Activated CD8-positive, alpha-beta memory T cell treated with anti-CD3 and anti-CD28 coated beads, Interleukin-2, amount 50 U/mL, for 1 hour (primary cell): ENCODE data around the gene GPATCH2.
"Not testable (repeated sequence)": the region's sequence is repeated elsewhere in the genome, so short reads cannot be mapped to it uniquely, and the experiment has no call there.

Experiments used
- DNase-seq: peaks from one replicate; pipeline ENCODE4 v3.0.0-alpha.2; 2020; ENCODE audit errors: extremely low read depth

GPATCH2 gene

DNA sequence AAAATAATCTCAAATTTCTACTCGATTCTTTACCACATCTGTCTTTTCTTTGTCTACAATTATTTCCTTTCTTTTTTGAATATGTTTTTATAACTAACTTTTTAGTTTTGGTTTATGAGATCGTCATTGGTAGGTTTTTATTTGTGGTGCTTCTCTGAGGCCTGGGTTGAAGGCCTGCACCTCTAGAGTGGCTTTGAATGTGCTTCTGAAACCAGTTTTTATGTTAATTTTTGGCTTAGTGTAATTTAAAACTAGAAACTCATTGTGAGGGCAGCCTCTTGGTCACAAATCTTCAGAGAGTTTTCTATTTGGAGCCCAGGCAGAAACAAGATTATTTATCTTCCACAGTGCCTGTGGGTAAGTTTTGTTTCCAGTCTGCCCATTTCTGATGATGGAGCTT lies 187.0 kb downstream of the GPATCH2 start:
- no peak for DNase-seq

DNA sequence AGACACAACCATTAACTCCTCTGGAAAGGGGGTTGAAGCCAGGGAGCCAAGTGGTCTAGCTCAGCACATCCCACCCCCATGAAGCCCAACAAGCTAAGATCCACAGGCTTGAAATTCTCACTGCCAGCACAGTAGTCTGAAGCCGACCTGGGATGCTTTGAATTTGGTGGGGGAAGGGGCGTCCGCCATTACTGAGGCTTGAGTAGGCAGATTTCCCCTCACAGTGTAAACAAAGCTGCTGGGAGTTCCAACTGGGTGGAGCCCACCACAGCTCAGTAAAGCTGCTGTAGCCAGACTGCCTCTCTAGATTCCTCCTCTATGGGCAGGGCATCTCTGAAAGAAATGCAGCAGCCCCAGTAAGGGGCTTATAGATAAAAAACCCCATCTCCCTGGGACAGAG lies 193.5 kb downstream of the GPATCH2 start:
- DNase-seq: no peak

DNA sequence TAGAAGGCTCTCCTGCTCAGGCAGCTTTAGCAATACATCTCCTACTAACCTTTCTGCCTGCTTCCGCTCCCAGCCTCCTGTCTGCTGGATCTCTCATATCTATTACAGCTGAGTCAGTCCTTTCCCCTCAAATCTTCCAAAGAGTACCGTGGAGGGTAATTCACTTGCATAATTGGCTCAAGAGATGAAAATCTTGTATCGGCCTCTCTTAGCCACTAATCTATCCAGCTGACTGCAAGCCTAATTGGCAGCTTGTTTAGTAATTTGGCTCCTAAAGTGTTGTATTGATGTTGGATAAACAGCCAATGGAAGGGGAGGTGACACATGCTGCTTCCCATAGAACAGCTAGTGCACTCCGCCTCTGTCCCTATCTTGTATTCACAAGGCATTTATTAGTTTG lies 195.7 kb downstream of the GPATCH2 start:
- no peak for DNase-seq

DNA sequence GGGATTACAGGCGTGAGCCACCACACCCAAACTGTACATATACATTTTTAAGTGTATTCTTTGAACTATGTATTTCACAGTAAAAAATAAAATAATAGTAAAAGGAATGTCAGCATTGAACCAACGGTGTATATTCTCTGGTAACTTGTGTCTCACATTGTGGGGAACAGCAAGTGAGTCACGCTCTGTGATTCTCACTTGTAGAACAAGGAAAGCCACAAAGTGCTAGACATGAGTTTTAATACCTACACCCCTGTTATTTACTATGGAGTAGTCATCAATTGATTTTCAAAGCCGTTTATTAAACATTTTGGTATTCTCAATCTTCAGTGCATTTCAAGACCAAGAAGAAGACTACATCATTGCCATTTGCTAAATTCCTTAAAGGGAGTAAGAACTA lies 197.2 kb downstream of the GPATCH2 start:
- DNase-seq: no peak

DNA sequence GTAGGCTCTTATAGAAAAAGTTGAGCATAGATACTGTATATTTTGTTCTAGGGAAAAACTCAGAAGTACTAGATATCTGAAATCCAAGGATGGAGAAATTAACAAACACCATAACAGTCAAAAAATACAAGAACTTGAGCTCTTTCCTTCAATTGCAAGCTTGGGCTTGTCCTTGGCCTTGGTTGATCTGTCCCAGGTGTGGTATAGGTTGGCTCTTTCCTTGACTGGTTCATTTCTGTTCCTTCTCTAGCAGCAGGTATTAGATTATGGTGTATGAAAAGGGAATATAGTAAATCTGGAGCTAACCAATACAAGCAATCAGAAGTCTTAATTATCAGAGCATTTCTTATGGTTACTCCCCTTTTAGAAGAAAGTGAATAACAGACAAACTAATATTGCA lies 198.6 kb downstream of the GPATCH2 start:
- DNase-seq: no peak

DNA sequence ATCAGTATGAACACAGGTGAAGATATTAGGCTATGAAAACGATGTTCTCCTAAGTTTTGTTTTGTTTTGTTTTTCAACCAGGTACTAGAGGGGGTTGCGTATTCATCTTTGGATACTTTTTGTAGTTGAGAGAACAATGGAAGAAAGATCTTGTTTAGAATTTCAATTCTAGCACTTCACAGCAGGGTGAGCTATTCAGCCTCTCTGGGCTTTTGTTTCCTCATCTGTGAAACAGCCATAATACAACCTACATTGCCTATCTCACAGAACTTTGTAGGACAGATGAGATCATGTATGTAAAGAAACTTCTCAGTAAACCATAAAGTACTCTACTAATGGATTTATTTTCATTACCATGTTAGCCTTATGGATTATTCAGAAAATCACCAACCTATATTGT lies 199.5 kb downstream of the GPATCH2 start:
- DNase-seq: no peak

DNA sequence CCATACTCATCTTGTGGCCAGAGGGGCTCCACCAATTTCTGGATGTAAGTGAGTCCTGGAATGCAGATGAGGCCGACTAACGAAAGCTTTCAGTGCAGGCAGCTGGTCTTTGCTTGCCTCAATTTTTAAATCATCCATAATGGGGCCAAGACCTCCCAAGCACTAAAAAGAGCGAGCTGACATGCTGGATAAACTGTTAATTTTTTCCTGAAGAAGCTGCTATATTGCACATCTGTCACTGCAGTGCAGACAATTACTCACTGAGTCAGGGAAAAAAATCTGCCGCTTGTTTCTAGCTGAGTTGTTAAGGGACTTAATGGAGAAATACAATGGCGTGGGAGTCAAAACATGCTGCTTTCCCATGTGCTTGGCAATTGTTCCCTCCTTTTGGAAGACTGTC lies 205.5 kb downstream of the GPATCH2 start:
- no peak for DNase-seq

DNA sequence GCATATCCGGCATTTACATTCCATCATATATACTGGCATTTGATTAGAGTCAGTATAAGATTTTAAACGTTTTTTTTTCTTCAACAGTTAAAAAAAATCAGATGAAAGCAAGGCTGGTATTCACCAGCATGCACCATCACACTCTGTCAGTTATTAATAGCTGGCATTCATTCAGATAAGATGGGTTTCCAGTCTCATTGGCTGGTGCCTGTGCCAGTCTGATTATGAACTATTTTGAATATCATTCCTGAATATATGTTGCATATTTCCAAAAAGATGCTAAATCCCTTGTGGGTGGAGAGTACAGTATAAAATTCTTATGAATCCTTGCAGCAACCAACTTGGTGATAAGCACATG lies 211.7 kb downstream of the GPATCH2 start:
- no peak for DNase-seq

DNA sequence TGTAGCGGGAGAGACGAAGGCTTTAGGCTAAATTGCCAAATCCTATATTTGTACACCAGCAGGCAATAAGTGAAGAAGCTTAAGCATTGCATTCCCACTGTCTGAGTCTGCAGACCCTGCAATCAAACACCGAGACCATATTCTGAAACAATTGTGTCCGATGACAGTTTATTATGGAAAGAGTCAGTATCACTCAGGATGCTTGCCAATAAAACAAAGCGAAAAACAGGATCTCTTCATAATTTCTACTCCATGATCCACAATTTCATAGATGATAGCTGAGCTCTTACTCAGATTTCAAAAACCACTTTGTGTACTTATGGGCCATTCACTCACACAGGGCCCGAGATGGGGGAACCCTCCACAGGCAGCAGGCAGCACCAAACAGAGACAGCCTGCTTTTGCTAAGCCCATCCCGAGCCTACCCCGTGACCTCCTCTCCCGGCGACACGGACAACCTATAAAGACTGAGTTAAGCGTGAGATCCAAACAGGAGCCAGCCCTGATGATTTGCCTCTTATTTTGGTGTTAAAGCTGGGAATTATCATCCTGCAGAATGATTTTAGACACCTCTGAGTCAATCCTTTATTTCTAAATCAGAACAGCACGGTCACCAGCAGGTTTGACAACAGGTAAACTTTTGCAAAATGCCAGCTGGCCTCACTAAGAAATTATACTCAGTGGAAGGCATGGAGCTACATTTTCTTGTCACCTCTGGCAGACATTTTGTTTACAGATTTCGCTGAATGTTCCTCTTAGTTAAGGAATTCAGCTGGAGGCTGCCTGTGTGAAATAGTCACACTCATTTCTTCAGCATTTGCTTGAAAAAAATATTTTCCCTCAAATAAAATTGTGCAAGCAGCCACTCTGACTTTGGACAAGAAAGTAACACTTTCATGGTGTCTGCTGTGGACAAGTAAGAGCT lies 212.4 kb downstream of the GPATCH2 start:
- no peak for DNase-seq

DNA sequence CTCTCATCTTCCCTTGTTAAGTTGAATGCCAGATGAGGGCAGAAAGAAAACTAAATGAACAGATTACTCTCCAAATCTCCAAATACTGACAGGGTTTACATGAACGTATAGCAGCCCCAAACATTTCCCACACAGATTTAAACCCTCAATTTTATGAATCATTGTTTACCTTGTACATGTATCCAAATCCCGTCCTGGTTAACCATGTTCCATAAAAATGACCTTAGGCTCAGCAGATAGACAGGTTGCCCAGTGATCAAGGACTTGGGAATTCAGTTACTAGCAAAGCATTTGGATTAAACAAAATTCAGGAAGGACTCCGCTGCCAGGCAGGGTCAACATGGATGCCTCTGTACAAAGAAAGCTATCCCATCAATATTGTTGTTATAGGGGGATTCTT lies 213.5 kb downstream of the GPATCH2 start:
- no peak for DNase-seq

DNA sequence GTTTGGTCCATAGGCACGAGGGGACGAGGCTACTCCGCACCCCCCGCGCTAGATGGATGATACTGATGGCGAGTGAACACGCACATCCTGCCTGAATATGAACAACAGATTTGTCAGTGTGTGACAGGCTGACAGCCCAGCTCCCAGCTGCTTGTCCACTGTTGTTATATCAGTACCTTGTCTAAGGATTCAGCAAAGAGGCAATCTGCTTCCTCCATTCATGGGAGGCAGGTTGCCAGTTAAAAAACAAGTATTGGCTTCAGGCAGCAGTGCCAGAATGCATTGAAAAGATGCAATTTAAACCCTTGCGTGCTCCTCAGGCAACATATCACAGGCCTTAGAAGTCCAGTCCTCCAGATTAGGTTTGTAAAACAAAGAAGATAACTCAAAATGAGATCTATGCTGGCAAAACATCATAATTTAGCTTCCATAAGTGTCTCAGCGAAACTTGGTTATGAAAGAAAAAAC lies 223.3 kb downstream of the GPATCH2 start:
- DNase-seq: no peak

DNA sequence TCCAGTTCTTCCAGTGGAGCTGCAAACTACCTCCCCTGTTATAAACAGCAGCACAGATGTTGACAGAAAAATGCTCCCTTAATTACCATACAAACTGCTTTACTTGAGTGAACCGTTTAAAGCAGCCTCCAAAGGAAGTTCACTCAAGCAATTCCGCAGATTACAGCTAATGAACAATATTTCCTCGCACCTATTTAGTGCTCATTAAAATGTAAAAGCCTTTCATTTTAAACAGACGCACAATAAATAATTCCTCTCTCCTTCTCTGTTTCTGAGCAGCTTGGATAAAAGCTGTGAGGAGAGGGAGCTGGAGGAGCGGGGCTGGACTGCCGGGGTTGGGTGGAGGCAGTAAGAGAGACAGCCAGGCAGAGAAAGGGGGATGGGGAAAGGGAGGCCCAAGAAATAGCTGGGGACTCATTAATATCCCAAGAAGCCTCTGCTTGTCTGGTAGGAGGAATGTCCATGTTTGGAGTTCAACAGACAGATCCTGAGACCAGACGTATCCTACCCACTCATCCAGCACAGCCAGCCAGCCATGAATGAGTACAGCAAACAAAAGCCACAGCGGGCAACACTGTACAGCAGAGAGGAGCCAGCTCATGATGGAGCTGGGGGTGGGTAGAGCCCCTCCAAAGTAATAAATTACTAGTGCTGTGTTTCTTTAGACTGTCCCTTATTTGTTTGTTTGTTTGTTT lies 227.7 kb downstream of the GPATCH2 start:
- DNase-seq: no peak

DNA sequence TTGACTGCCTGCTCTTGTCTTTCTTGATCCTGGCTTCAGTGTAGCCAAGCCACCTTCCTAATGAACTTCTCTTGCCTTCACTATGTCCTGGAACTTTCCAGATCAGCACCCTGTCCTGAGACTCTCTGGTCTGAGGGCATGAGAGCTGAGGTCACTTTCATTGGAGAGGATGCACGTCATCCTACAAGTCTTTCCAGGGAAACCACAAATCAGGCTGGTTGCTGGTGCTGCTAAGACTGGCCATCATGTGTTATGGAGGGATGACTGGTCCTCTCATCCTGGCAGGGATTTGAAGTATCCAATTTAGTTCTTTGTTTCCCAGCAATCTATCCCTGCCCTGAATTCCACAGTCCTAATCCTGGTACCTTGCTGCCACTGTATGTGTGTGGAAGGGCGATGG lies 228.6 kb downstream of the GPATCH2 start:
- no peak for DNase-seq

DNA sequence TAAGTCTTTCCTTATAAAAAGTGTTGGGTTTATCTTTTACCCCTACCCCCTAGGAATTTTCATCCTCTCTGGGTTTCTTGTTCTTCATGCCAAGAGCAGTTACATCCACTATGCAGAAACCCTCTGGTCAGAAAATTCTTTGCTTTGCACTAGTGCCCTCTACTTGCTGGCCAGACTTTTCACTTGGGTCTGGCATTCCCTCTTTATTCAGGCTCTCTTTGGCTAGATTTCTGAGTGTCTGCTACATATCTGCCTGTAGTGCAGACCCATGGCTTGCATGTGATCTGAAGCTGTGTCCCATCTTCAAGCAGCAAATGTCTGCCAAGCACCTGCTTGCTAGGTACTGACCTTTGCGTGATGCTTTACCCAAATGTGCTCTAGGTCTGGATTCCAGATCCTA lies 237.0 kb downstream of the GPATCH2 start:
- DNase-seq: no peak

DNA sequence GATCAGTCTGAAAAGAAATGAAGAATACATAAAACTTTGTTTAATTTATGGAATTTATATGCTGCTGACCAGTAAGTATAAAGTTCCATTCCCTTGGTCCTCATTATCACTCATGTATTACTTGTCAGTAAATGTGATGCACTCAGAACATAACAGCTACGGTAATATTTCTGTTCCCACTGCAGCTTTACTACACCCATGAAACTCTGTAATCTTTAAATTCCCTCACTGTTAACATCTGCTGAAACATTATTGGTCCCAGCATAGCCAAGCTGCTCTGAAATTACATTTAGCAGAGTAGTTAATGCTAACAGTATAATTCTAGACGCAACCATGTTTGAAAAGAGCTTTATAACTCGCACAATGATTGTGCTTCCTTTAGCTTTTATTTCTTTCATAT lies 238.4 kb downstream of the GPATCH2 start:
- DNase-seq: no peak

DNA sequence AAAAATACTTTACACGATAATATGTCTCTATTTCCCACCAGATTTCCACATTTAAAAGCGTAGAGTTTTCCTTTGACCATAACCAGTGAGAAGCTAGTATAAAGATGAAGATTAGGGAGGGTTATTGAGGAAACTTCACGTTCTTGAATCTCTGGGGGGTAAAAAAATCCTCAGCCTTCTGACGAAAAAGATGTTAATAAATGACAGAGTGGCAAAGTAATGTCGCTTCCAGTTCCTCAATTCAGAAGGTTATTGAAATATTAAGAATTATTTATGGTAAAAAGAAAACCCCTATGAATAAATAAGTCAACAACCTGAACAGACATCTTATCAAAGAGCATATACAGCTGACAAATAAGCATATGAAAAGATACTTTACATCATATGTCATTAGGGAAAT lies 241.0 kb downstream of the GPATCH2 start:
- DNase-seq: no peak

DNA sequence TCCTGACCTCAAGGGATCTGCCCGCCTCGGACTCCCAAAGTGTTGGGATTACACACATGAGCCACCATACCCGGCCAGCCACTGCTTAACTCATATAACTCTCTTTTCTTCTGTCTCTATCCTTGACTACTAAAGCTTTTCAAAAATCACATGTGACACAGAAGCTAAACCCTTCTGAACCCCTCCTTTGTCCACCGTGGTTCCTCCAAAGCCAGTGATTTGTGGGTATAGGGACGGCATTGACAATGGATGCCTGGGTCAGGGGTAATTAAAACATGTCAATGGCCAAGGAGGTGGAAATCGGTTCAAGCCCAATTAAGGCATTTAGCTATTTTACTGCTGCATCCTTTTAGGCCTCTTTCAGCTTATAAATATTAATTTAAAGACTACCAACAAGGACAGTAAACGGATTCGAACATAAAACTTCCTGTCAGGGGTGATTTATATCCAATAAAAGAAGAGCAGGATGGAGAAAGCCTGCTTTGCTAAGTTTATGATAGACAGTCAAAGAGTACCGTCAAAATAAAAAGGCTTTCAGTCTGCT lies 242.3 kb downstream of the GPATCH2 start:
- DNase-seq: no peak

DNA sequence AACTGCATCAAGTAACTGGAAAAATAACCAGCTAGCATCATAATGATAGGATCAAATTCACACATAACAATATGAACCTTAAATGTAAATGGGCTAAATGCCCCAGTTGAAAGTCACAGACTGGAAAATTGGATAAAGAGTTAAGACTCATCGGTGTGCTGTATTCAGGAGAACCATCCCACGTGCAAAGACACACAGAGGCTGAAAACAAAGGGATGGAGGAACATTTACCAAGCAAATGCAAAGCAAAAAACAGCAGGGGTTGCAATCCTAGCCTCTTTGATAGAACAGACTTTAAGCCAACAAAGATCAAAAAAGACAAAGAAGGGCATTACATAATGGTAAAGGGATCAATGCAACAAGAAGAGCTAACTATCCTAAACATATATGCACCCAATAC lies 249.1 kb downstream of the GPATCH2 start:
- DNase-seq: not testable (repeated sequence)

DNA sequence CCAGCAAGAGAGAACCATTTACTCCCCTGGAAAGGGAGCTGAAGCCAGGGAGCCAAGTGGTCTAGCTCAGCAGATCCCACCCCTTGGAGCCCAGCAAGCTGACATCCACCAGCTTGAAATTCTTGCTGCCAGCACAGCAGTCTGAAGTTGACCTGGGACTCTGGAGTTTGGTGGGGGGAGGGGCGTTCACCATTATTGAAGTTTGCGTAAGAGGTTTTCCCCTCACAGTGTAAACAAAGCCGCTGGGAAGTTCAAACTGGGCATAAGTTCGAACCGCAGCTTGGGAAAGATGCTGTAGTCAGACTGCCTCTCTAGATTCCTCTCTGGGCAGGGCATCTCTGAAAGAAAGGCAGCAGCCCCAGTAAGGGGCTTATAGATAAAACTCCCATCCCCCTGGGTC lies 251.1 kb downstream of the GPATCH2 start:
- not testable (repeated sequence) for DNase-seq

DNA sequence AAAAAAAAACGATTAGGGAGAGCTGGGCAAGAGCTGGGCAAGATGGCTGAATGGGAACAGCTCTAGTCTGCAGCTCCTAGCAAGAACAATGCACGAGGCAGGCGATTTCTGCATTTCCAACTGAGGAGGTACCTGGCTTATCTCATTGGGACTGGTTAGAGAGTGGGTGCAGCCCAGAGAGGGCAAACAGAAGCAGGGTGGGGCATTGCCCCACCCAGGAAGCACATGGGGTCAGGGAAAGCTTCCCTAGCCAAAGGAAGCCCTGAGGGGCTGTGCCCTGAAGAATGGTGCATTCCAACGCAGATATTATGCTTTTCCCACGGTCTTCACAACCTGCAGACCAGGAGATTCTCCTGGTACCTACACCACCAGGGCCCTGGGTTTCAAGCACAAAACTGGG lies 251.6 kb downstream of the GPATCH2 start:
- no peak for DNase-seq
